Muscle layer of colon (tissue), 2 donors: ENCODE data around the gene PLEKHN1.

Experiments
- H3K27ac ChIP-seq: one replicate; pipeline ENCODE4 v1.7.0; 2013; ENCODE audit warnings: low read depth, mild to moderate bottlenecking, low read length, moderate library complexity
- H3K27me3 ChIP-seq, 2 donors: one replicate each; pipeline ENCODE4 v1.7.0; 2013; ENCODE audit warnings: low read length in 2 of 2, mild to moderate bottlenecking in 2 of 2; ENCODE audit not compliant: insufficient read depth in 2 of 2, control insufficient read depth in 1 of 2
- H3K36me3 ChIP-seq: one replicate; pipeline ENCODE4 v1.7.0; 2013; ENCODE audit warnings: mild to moderate bottlenecking, low read length; ENCODE audit not compliant: insufficient read depth
- H3K4me1 ChIP-seq: one replicate; pipeline ENCODE4 v1.7.0; 2013; ENCODE audit warnings: mild to moderate bottlenecking, low read length; ENCODE audit not compliant: insufficient read depth
- H3K4me3 ChIP-seq, 2 donors: one replicate each; pipeline ENCODE4 v1.7.0; 2013; ENCODE audit warnings: low read length in 2 of 2, low read depth in 1 of 2, mild to moderate bottlenecking in 1 of 2, moderate library complexity in 1 of 2
- H3K9ac ChIP-seq: one replicate; pipeline ENCODE4 v1.7.0; 2013; ENCODE audit warnings: low read length
- H3K9me3 ChIP-seq: one replicate; pipeline ENCODE4 v1.7.0; 2013; ENCODE audit warnings: mild to moderate bottlenecking, low read length
- donor health status: abdominal sarcoma.
- donor health status: Adenocarcinoma of cecum.

PLEKHN1 gene

GRCh38 chr1:947958-948357 lies 18.3 kb upstream of the PLEKHN1 start:
- Histone ChIP-seq H3K27ac (no peak overlapping the region), H3K4me3 (no peak overlapping the region), H3K9me3 (no peaks in the 10 kb centered on the region), H3K4me1 (peaks cover 5% of the 10 kb centered on the region), H3K36me3 (peaks cover 71% of the 10 kb centered on the region), H3K9ac (no peak overlapping the region), H3K27me3 (peaks cover 0 to 7% of the 10 kb centered on the region in 2 donors)

GRCh38 chr1:950268-950667 lies 16.0 kb upstream of the PLEKHN1 start:
- peaks cover 93% of the 10 kb centered on the region for H3K36me3 ChIP-seq
- H3K4me1 ChIP-seq = no peaks in the 10 kb centered on the region
- no peak overlapping the region for H3K9ac ChIP-seq
- H3K27ac ChIP-seq = no peak overlapping the region
- no peak overlapping the region for H3K4me3 ChIP-seq
- no peaks in the 10 kb centered on the region for H3K27me3 ChIP-seq
- no peaks in the 10 kb centered on the region for H3K9me3 ChIP-seq

GRCh38 chr1:950881-951280 lies 15.4 kb upstream of the PLEKHN1 start:
- H3K27me3 ChIP-seq = no peaks in the 10 kb centered on the region
- no peaks in the 10 kb centered on the region for H3K9me3 ChIP-seq
- H3K27ac ChIP-seq = no peak overlapping the region
- no peak overlapping the region for H3K4me3 ChIP-seq
- no peaks in the 10 kb centered on the region for H3K4me1 ChIP-seq
- no peak overlapping the region for H3K9ac ChIP-seq
- peaks cover 96% of the 10 kb centered on the region for H3K36me3 ChIP-seq

GRCh38 chr1:951364-951763 lies 14.9 kb upstream of the PLEKHN1 start:
- Histone ChIP-seq H3K27me3 (no peaks in the 10 kb centered on the region), H3K27ac (no peak overlapping the region), H3K4me3 (no peak overlapping the region), H3K9ac (no peak overlapping the region), H3K36me3 (peaks cover 96% of the 10 kb centered on the region), H3K9me3 (no peaks in the 10 kb centered on the region), H3K4me1 (no peaks in the 10 kb centered on the region)

- no peak overlapping the region for H3K27ac ChIP-seq
- H3K27me3 ChIP-seq = no peaks in the 10 kb centered on the region
- no peaks in the 10 kb centered on the region for H3K9me3 ChIP-seq
- H3K36me3 ChIP-seq = peaks cover 94% of the 10 kb centered on the region
- no peak overlapping the region for H3K9ac ChIP-seq
- H3K4me3 ChIP-seq = no peak overlapping the region
- peaks cover 5% of the 10 kb centered on the region for H3K4me1 ChIP-seq
Measured at GRCh38 chr1:952201-952600, 14.1 kb upstream of the PLEKHN1 start.

- no peak overlapping the region for H3K4me3 ChIP-seq
- peaks cover 90% of the 10 kb centered on the region for H3K36me3 ChIP-seq
- no peaks in the 10 kb centered on the region for H3K9me3 ChIP-seq
- H3K27ac ChIP-seq = no peak overlapping the region
- peaks cover 9% of the 10 kb centered on the region for H3K4me1 ChIP-seq
- H3K27me3 ChIP-seq = no peaks in the 10 kb centered on the region
- H3K9ac ChIP-seq = no peak overlapping the region
Measured at GRCh38 chr1:952603-953002, 13.7 kb upstream of the PLEKHN1 start.

- no peaks in the 10 kb centered on the region for H3K27me3 ChIP-seq
- no peak overlapping the region for H3K4me3 ChIP-seq
- H3K27ac ChIP-seq = no peak overlapping the region
- peaks cover 79% of the 10 kb centered on the region for H3K36me3 ChIP-seq
- no peak overlapping the region for H3K9ac ChIP-seq
- peaks cover 19% of the 10 kb centered on the region for H3K4me1 ChIP-seq
- H3K9me3 ChIP-seq = no peaks in the 10 kb centered on the region
Measured at GRCh38 chr1:953524-954320, 12.6 kb upstream of the PLEKHN1 start.

GRCh38 chr1:954927-955326 lies 11.4 kb upstream of the PLEKHN1 start:
- H3K36me3 ChIP-seq = peaks cover 68% of the 10 kb centered on the region
- no peak overlapping the region for H3K27ac ChIP-seq
- no peak overlapping the region for H3K9ac ChIP-seq
- H3K4me1 ChIP-seq = peaks cover 19% of the 10 kb centered on the region
- no peak overlapping the region for H3K4me3 ChIP-seq
- H3K27me3 ChIP-seq = no peaks in the 10 kb centered on the region
- H3K9me3 ChIP-seq = no peaks in the 10 kb centered on the region

- Histone ChIP-seq H3K27me3 (no peaks in the 10 kb centered on the region), H3K27ac (no peak overlapping the region), H3K36me3 (peaks cover 62% of the 10 kb centered on the region), H3K4me3 (no peak overlapping the region), H3K4me1 (peaks cover 19% of the 10 kb centered on the region), H3K9me3 (no peaks in the 10 kb centered on the region), H3K9ac (no peak overlapping the region)
Measured at GRCh38 chr1:955474-955873, 10.8 kb upstream of the PLEKHN1 start.

GRCh38 chr1:956636-957035 lies 9.6 kb upstream of the PLEKHN1 start:
- H3K4me1 ChIP-seq = peaks cover 19% of the 10 kb centered on the region
- no peak overlapping the region for H3K27ac ChIP-seq
- H3K4me3 ChIP-seq = no peak overlapping the region
- peaks cover 51% of the 10 kb centered on the region for H3K36me3 ChIP-seq
- H3K27me3 ChIP-seq = no peaks in the 10 kb centered on the region
- no peak overlapping the region for H3K9ac ChIP-seq
- no peaks in the 10 kb centered on the region for H3K9me3 ChIP-seq

GRCh38 chr1:958823-959730 lies 7.2 kb upstream of the PLEKHN1 start, which contains the start of gene NOC2L:
Gene NOC2L, minus strand, starts transcription at chr1:959256. Its CDS starts 16 bp downstream, at chr1:959240.
- Histone ChIP-seq H3K36me3 (peaks cover 28% of the 10 kb centered on the region), H3K9me3 (no peaks in the 10 kb centered on the region), H3K27me3 (no peaks in the 10 kb centered on the region), H3K4me3 (peak within 1 kb of the TSS; percentile 91 to 98), H3K27ac (peak within 1 kb of the TSS; percentile 43), H3K4me1 (peaks cover 19% of the 10 kb centered on the region), H3K9ac (peak within 1 kb of the TSS; percentile 78)
